ENCODE results near the gene CUEDC1. TPM values are rescaled to one million over a fixed set of nuclear protein-coding genes. Genes with fewer than 3 reads are reported as not detected.
A peak's percentile ranks its signal among the peaks of the same experiment; 100 is the strongest.

Gene CUEDC1
- total and polyA plus RNA-seq, 5 donors from 2014 or later: not detected

DNA sequence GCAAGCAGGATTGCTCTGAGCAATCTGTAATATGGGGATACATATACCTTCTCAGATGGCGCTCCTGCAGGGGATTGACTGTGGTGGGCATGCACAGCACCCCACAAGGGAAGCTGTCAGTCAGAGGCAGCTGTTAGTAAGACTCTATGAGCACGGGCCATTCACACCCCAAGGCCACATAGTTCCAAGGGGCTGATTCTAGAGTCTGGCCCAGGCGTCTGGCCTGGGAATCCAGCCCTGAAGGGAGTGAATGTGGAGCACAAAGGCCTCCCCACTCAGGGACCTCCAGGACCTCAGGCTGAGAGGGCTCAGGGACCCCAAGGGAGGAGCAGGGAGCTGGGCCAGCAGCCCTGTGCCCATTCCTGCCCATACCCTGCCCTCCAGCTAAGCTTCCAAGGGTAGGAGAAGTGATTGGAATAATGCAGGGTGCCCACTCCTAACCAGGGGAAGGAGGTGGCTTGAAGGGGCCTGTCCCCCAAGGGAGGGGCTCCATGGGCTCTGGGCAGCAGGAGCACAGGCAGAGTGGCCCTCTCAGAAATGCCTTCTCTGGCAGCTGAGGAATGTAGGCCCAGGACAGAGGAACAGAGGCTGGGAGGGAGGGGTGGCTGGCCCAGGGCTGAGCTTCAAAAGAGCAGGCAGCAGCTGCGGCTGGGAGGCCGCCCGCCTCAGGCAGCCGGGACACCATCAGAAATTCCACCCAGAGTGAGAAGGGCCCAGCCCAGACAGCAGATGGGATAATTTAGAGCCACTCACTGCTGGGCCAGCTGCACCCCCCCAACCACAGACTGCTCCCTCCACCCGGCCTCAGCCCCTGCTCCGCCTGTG lies 56.5 kb downstream of the CUEDC1 start:
- no peak overlapping the region for H3K27ac ChIP-seq (ENCODE audit: insufficient read depth, low read length, poor library complexity, severe bottlenecking)
- no peak overlapping the region for H3K4me3 Mint-ChIP-seq
- no peak overlapping the region for H3K4me3 ChIP-seq (ENCODE audit: low read depth, low read length)
- no peaks in the 10 kb centered on the region for H3K36me3 Mint-ChIP-seq
- peaks cover 0 to 21% (median 9%) of the 10 kb centered on the region in 4 donors for H3K4me1 Mint-ChIP-seq
- H3K9me3 Mint-ChIP-seq: peaks cover 0 to 2% (median 0%) of the 10 kb centered on the region in 7 donors
- no peak overlapping the region for H3K27ac Mint-ChIP-seq
- peaks cover 7% of the 10 kb centered on the region for H3K4me1 ChIP-seq (ENCODE audit: control insufficient read depth, insufficient read depth, low read length, poor library complexity, severe bottlenecking)
- DNase-seq (no peak), ATAC-seq (ENCODE audit: low read depth in 2 of 2) (no peak)
- H3K9me3 ChIP-seq (ENCODE audit: control insufficient read depth in 2 of 2, low read length in 2 of 2): no peaks in the 10 kb centered on the region
- peaks cover under 1% of the 10 kb centered on the region for H3K27me3 Mint-ChIP-seq
- no peaks in the 10 kb centered on the region for H3K27me3 ChIP-seq (ENCODE audit: control insufficient read depth, insufficient read depth, low read length)
- no peaks in the 10 kb centered on the region for H3K36me3 ChIP-seq (ENCODE audit: control insufficient read depth, insufficient read depth, low read length)

GRCh38 chr17:57895382-57896060 lies 59.7 kb downstream of the CUEDC1 start:
- Mint-ChIP-seq H3K4me1 (peaks cover 0 to 12% (median 3%) of the 10 kb centered on the region in 4 donors), H3K9me3 (peaks cover 0 to 2% (median 0%) of the 10 kb centered on the region in 7 donors), H3K36me3 (no peaks in the 10 kb centered on the region), H3K27me3 (peaks cover 12% of the 10 kb centered on the region), H3K4me3 (no peak overlapping the region), H3K27ac (no peak overlapping the region)
- Histone ChIP-seq H3K9me3 (ENCODE audit: control insufficient read depth in 2 of 2, low read length in 2 of 2) (no peaks in the 10 kb centered on the region), H3K27me3 (ENCODE audit: control insufficient read depth, insufficient read depth, low read length) (no peaks in the 10 kb centered on the region), H3K27ac (ENCODE audit: insufficient read depth, low read length, poor library complexity, severe bottlenecking) (no peak overlapping the region), H3K4me1 (ENCODE audit: control insufficient read depth, insufficient read depth, low read length, poor library complexity, severe bottlenecking) (no peaks in the 10 kb centered on the region), H3K36me3 (ENCODE audit: control insufficient read depth, insufficient read depth, low read length) (no peaks in the 10 kb centered on the region), H3K4me3 (ENCODE audit: low read depth, low read length) (no peak overlapping the region)
- no peak for DNase-seq
- ATAC-seq (ENCODE audit: low read depth in 2 of 2): no peak

DNA sequence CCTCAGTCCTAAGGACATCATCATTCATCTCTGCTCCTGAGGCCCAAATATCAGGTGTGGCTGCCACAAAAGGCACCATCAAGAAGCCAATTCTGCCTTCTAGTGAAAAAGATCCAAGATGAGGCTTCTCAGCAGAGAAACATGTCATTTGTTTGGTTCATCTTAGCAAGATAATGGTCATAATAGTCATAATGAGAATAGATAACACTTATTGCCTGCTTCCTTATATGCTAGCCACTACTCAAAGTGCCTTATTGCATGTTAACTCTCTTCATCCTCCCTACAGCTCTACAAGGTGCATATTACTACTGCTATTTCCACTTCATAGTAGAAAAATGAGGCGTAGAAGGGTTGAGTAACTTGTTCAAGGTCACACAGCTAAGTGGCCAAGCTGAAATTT lies 60.4 kb downstream of the CUEDC1 start:
- no peak for DNase-seq
- Mint-ChIP-seq H3K36me3 (no peaks in the 10 kb centered on the region), H3K4me1 (peaks cover 0 to 11% (median 3%) of the 10 kb centered on the region in 4 donors), H3K27ac (no peak overlapping the region), H3K9me3 (peaks cover 0 to 2% (median 0%) of the 10 kb centered on the region in 7 donors), H3K4me3 (no peak overlapping the region), H3K27me3 (peaks cover 12% of the 10 kb centered on the region)
- Histone ChIP-seq H3K4me3 (ENCODE audit: low read depth, low read length) (no peak overlapping the region), H3K36me3 (ENCODE audit: control insufficient read depth, insufficient read depth, low read length) (no peaks in the 10 kb centered on the region), H3K9me3 (ENCODE audit: control insufficient read depth in 2 of 2, low read length in 2 of 2) (no peaks in the 10 kb centered on the region), H3K27me3 (ENCODE audit: control insufficient read depth, insufficient read depth, low read length) (no peaks in the 10 kb centered on the region), H3K4me1 (ENCODE audit: control insufficient read depth, insufficient read depth, low read length, poor library complexity, severe bottlenecking) (no peaks in the 10 kb centered on the region), H3K27ac (ENCODE audit: insufficient read depth, low read length, poor library complexity, severe bottlenecking) (no peak overlapping the region)
- ATAC-seq (ENCODE audit: low read depth in 2 of 2): no peak

DNA sequence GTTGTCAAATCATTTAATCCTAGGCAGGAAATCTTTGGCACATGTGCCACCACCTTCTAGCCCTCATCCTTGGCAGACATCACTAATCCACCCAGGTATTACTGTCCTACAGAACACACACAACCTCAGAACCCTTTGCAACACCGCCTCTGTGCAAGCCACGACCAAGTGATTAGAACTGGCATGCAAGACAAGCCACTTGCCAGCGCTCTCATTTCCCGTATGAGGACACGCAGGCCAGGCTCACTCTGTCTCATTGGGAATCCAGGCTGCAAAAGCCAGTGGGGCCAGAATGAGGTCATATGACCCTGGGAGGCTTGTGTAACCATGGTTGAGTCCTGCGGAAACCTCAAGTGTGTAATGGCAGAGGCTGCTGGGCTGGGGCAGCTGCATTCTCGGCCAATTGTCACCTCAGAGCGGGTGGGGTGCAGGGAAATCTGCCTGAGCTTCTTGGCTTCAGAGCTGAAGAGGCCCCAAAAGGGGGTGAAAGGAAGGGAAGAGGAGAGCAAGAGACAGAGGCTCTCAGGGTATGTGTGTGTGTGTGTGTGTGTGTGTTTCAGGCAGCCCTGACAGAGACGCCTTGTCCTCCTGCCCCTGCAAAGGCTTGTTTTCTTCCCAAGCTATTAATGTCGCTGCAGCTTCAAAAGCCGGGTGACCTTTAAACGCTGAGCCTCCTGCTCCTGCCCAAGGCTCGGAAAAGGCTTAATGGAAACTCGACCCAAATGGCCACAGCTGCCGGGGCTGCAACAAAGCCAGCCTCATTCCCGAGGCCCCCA lies 62.2 kb downstream of the CUEDC1 start:
- no peak overlapping the region for H3K27ac ChIP-seq (ENCODE audit: insufficient read depth, low read length, poor library complexity, severe bottlenecking)
- peak in 1 of 3 donors; percentile 8 for DNase-seq
- H3K27me3 Mint-ChIP-seq: peaks cover 13% of the 10 kb centered on the region
- no peak overlapping the region for H3K27ac Mint-ChIP-seq
- no peaks in the 10 kb centered on the region for H3K27me3 ChIP-seq (ENCODE audit: control insufficient read depth, insufficient read depth, low read length)
- no peaks in the 10 kb centered on the region for H3K9me3 ChIP-seq (ENCODE audit: control insufficient read depth in 2 of 2, low read length in 2 of 2)
- peaks cover 0 to 6% (median 2%) of the 10 kb centered on the region in 4 donors for H3K4me1 Mint-ChIP-seq
- no peaks in the 10 kb centered on the region for H3K4me1 ChIP-seq (ENCODE audit: control insufficient read depth, insufficient read depth, low read length, poor library complexity, severe bottlenecking)
- peak in 1 of 2 donors; percentile 17 for ATAC-seq (ENCODE audit: low read depth in 2 of 2)
- no peaks in the 10 kb centered on the region for H3K36me3 ChIP-seq (ENCODE audit: control insufficient read depth, insufficient read depth, low read length)
- no peaks in the 10 kb centered on the region for H3K9me3 Mint-ChIP-seq
- no peak overlapping the region for H3K4me3 ChIP-seq (ENCODE audit: low read depth, low read length)
- no peaks in the 10 kb centered on the region for H3K36me3 Mint-ChIP-seq
- H3K4me3 Mint-ChIP-seq: no peak overlapping the region

- peak; percentile 52 to 69 (median 63) for DNase-seq
- Mint-ChIP-seq H3K27ac (peak overlapping the region in 1 of 3 donors; percentile 32), H3K4me1 (peaks cover 0 to 6% (median 2%) of the 10 kb centered on the region in 4 donors), H3K9me3 (no peaks in the 10 kb centered on the region), H3K4me3 (no peak overlapping the region), H3K36me3 (no peaks in the 10 kb centered on the region), H3K27me3 (peaks cover 15% of the 10 kb centered on the region)
- no peak overlapping the region for H3K27ac ChIP-seq (ENCODE audit: insufficient read depth, low read length, poor library complexity, severe bottlenecking)
- no peaks in the 10 kb centered on the region for H3K27me3 ChIP-seq (ENCODE audit: control insufficient read depth, insufficient read depth, low read length)
- peak; percentile 70 to 73 for ATAC-seq (ENCODE audit: low read depth in 2 of 2)
- no peaks in the 10 kb centered on the region for H3K36me3 ChIP-seq (ENCODE audit: control insufficient read depth, insufficient read depth, low read length)
- H3K4me1 ChIP-seq (ENCODE audit: control insufficient read depth, insufficient read depth, low read length, poor library complexity, severe bottlenecking): no peaks in the 10 kb centered on the region
- H3K9me3 ChIP-seq (ENCODE audit: control insufficient read depth in 2 of 2, low read length in 2 of 2): no peaks in the 10 kb centered on the region
- no peak overlapping the region for H3K4me3 ChIP-seq (ENCODE audit: low read depth, low read length)
These were observed 62.9 kb downstream of the CUEDC1 start for GRCh38 chr17:57892146-57892819.

GRCh38 chr17:57890857-57891232 lies 64.4 kb downstream of the CUEDC1 start:
- Mint-ChIP-seq H3K27me3 (peaks cover 15% of the 10 kb centered on the region), H3K4me1 (peaks cover 0 to 6% (median 2%) of the 10 kb centered on the region in 4 donors), H3K4me3 (no peak overlapping the region), H3K36me3 (no peaks in the 10 kb centered on the region), H3K27ac (no peak overlapping the region), H3K9me3 (no peaks in the 10 kb centered on the region)
- Histone ChIP-seq H3K4me3 (ENCODE audit: low read depth, low read length) (no peak overlapping the region), H3K27ac (ENCODE audit: insufficient read depth, low read length, poor library complexity, severe bottlenecking) (no peak overlapping the region), H3K36me3 (ENCODE audit: control insufficient read depth, insufficient read depth, low read length) (no peaks in the 10 kb centered on the region), H3K4me1 (ENCODE audit: control insufficient read depth, insufficient read depth, low read length, poor library complexity, severe bottlenecking) (no peaks in the 10 kb centered on the region), H3K27me3 (ENCODE audit: control insufficient read depth, insufficient read depth, low read length) (no peaks in the 10 kb centered on the region), H3K9me3 (ENCODE audit: control insufficient read depth in 2 of 2, low read length in 2 of 2) (no peaks in the 10 kb centered on the region)
- ATAC-seq (ENCODE audit: low read depth in 2 of 2) (no peak), DNase-seq (no peak)
